MCF 10A (cell line): ENCODE data around the gene ARID3B. TPM values are rescaled to one million over a fixed set of nuclear protein-coding genes. Genes with fewer than 3 reads are reported as not detected.

Experiments used
- BruUV-seq: library from RNA; stranded (reverse); fragments of 400-500 nt; replicated peaks from 2 replicates; lab custom pipeline; 2021; lab: Mats Ljungman, UMichigan
- CTCF ChIA-PET: fragments of 300-600 bp; sonication (Branson Sonifier 250); formaldehyde crosslinking; extraction: SDS; loops from one replicate; lab custom pipeline; 2021; ENCODE audit warnings: antibody characterized with exemption, inconsistent platforms; lab: Yijun Ruan, JAX
- POLR2A ChIA-PET: fragments of 300-600, 350-650 bp; sonication (Branson Sonifier 250); formaldehyde crosslinking; extraction: SDS; loops from one replicate; lab custom pipeline; 2020; ENCODE audit warnings: antibody characterized with exemption, inconsistent platforms; lab: Yijun Ruan, JAX
- DNase-seq: peaks from one replicate; pipeline ENCODE4 v3.0.0-alpha.2; 2018; ENCODE audit not compliant: unreplicated experiment
- H3K27ac Mint-ChIP-seq: one replicate; pipeline ENCODE4 v1.8.0; 2022; ENCODE audit warnings: mild to moderate bottlenecking, low read depth, mixed read lengths; ENCODE audit not compliant: unreplicated experiment
- H3K27me3 Mint-ChIP-seq: one replicate; pipeline ENCODE4 v1.8.0; 2022; ENCODE audit warnings: mixed read lengths; ENCODE audit not compliant: insufficient read depth, unreplicated experiment
- H3K36me3 Mint-ChIP-seq: one replicate; pipeline ENCODE4 v1.8.0; 2022; ENCODE audit warnings: mild to moderate bottlenecking, moderate library complexity, mixed read lengths; ENCODE audit not compliant: insufficient read depth, unreplicated experiment
- H3K4me1 Mint-ChIP-seq: one replicate; pipeline ENCODE4 v1.8.0; 2022; ENCODE audit warnings: mixed read lengths; ENCODE audit not compliant: insufficient read depth, unreplicated experiment
- H3K4me3 Mint-ChIP-seq: one replicate; pipeline ENCODE4 v1.8.0; 2022; ENCODE audit warnings: mild to moderate bottlenecking, moderate library complexity, mixed read lengths; ENCODE audit not compliant: unreplicated experiment
- H3K9me3 Mint-ChIP-seq: one replicate; pipeline ENCODE4 v1.8.0; 2022; ENCODE audit warnings: mixed read lengths; ENCODE audit not compliant: unreplicated experiment
- CTCF ChIP-seq: fragments of 200-600 bp; IDR thresholded peaks from one replicate; pipeline ENCODE4 v1.8.0; 2022; ENCODE audit warnings: antibody characterized with exemption, mild to moderate bottlenecking; ENCODE audit not compliant: unreplicated experiment
- intact Hi-C: fragments of 100-400 bp; cut with micrococcal nuclease; formaldehyde crosslinking; loops from 2 replicates; pipeline ENCODE4 v1.14.1; 2022
- total RNA-seq: library from RNA; stranded (reverse); gene quantifications from 2 replicates; pipeline ENCODE4 v1.2.3, GENCODE V29; 2022

Gene ARID3B
- total RNA-seq, 1 experiment from 2014 or later, result 4.7 TPM

GRCh38 chr15:74625693-74626092 is 84.7 kb downstream of the ARID3B start:
- BruUV-seq, result no TSS peak
- ChIA-PET CTCF (interaction anchor here (0.7 to 26.9 kb wide), 7 partner anchors 7 to 251 kb away, joined by 3 to 632 read pairs (median 3); partner anchors contain the start of gene CSK), POLR2A (interaction anchor here (0.6 to 2.3 kb wide), 3 partner anchors 10 to 233 kb away, joined by 3 to 12 read pairs (median 4); partner anchors contain the start of gene CLK3)
- no peak for TF ChIP-seq CTCF
- peaks cover 7% of the 10 kb centered on the region for H3K4me1 Mint-ChIP-seq
- peaks cover 86% of the 10 kb centered on the region for H3K36me3 Mint-ChIP-seq
- H3K9me3 Mint-ChIP-seq, result no peaks in the 10 kb centered on the region
- no peak for DNase-seq
- no peak overlapping the region for H3K27ac Mint-ChIP-seq
- no peak overlapping the region for H3K4me3 Mint-ChIP-seq
- H3K27me3 Mint-ChIP-seq, result no peaks in the 10 kb centered on the region
- intact Hi-C loops, result no loop called here

GRCh38 chr15:74626336-74626735 is 85.3 kb downstream of the ARID3B start:
- H3K27me3 Mint-ChIP-seq, result no peaks in the 10 kb centered on the region
- BruUV-seq, result no TSS peak

GRCh38 chr15:74626752-74627692 is 86.0 kb downstream of the ARID3B start:
- Mint-ChIP-seq H3K36me3 (peaks cover 74% of the 10 kb centered on the region), H3K4me1 (no peaks in the 10 kb centered on the region), H3K27ac (no peak overlapping the region), H3K4me3 (no peak overlapping the region), H3K9me3 (no peaks in the 10 kb centered on the region), H3K27me3 (no peaks in the 10 kb centered on the region)
- TF ChIP-seq CTCF, result no peak
- intact Hi-C loops, result no loop called here
- no TSS peak for BruUV-seq
- ChIA-PET CTCF (interaction anchor here (0.6 to 26.9 kb wide), 4 partner anchors 6 to 252 kb away, joined by 3 to 632 read pairs (median 48); partner anchors contain the start of gene CSK), POLR2A (interaction anchor here (2.3 kb wide), 1 partner anchor 11 kb away, joined by 12 read pairs; the partner anchor contains the start of gene CLK3)
- DNase-seq, result no peak

More at GRCh38 chr15:74626336-74626735, 85.3 kb downstream of the ARID3B start:
- no peak for DNase-seq
- no peaks in the 10 kb centered on the region for H3K9me3 Mint-ChIP-seq
- intact Hi-C loops, result no loop called here
- CTCF ChIA-PET, result interaction anchor here (0.6 to 26.9 kb wide), 5 partner anchors 7 to 252 kb away, joined by 3 to 632 read pairs (median 6); partner anchors contain the start of gene CSK
- H3K27ac Mint-ChIP-seq, result no peak overlapping the region
- peaks cover under 1% of the 10 kb centered on the region for H3K4me1 Mint-ChIP-seq
- no peak overlapping the region for H3K4me3 Mint-ChIP-seq
- peaks cover 81% of the 10 kb centered on the region for H3K36me3 Mint-ChIP-seq
- no peak for TF ChIP-seq CTCF
- POLR2A ChIA-PET, result interaction anchor here (0.6 to 2.3 kb wide), 3 partner anchors 10 to 233 kb away, joined by 3 to 12 read pairs (median 4); partner anchors contain the start of gene CLK3

- H3K27me3 Mint-ChIP-seq, result no peaks in the 10 kb centered on the region
- TF ChIP-seq CTCF, result no peak
- DNase-seq, result no peak
- ChIA-PET CTCF (interaction anchor here (0.6 to 26.9 kb wide), 2 partner anchors 141 to 254 kb away, joined by 3 to 632 read pairs; partner anchors contain the start of gene CSK), POLR2A (interaction anchor here (0.6 to 1.0 kb wide), 3 partner anchors 10 to 87 kb away, joined by 3 to 4 read pairs (median 4); partner anchors contain the start of gene ARID3B)
- intact Hi-C loops, result no loop called here
- no peaks in the 10 kb centered on the region for H3K9me3 Mint-ChIP-seq
- no peaks in the 10 kb centered on the region for H3K4me1 Mint-ChIP-seq
- H3K27ac Mint-ChIP-seq, result no peak overlapping the region
- H3K4me3 Mint-ChIP-seq, result no peak overlapping the region
- peaks cover 67% of the 10 kb centered on the region for H3K36me3 Mint-ChIP-seq
- BruUV-seq, result no TSS peak
Measured at GRCh38 chr15:74627766-74628165, 86.7 kb downstream of the ARID3B start.
